NCI-H2196 (cell line): ENCODE data around the gene CLECL1.
A peak's percentile ranks its signal among the peaks of the same experiment; 100 is the strongest.
"Not testable (repeated sequence)": the region's sequence is repeated elsewhere in the genome, so short reads cannot be mapped to it uniquely, and the experiment has no call there.

Source experiments
- DNase-seq: peaks from one replicate; lab custom pipeline; 2025; ENCODE audit not compliant: unreplicated experiment; lab: John Stamatoyannopoulos, UW

The CLECL1 gene

GRCh38 chr12:9721394-9722092 is 11.4 kb downstream of the CLECL1 start:
- no peak for DNase-seq

DNA sequence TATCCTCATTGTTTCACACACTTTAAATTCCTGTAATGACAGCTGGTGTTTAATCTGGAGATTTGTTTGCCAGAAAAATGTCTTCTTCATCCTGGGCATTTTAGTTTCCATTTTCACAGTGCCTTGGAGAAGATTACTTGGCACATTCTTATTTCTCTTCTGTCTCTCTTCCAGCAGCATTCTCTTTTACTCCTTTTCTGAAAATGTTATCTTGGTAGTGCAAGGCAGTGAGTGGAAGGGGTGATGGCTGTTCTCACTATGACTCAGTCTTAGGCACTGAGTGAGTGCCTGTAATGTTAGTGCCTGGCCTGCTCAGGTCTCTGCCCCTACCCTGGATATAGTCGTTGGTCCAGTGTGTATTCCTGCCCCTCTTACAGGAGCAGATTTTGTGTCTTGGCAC is 13.1 kb downstream of the CLECL1 start:
- DNase-seq, result no peak

DNA sequence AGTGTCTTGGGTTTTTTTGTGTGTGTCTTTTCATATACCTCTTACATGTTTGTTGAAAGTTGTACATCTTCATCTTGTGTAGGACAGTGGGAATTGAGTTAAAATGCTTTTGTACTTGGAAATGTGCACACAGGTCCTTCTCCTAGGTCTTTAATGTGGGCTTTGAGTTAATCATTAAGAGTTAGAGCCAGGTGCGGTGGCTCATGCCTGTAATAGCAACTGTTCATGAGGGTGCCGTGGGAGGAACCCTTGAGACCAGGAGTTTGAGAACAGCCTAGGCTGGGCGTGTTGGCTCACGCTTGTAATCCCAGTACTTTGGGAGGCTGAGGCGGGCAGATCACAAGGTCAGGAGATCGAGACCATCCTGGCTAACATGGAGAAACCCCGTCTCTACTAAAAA is 13.9 kb downstream of the CLECL1 start:
- no peak for DNase-seq

- no peak for DNase-seq
Measured at GRCh38 chr12:9717070-9717925, 15.6 kb downstream of the CLECL1 start.

- DNase-seq, result not testable (repeated sequence)
Measured at GRCh38 chr12:9713032-9713558, 19.8 kb downstream of the CLECL1 start.

DNA sequence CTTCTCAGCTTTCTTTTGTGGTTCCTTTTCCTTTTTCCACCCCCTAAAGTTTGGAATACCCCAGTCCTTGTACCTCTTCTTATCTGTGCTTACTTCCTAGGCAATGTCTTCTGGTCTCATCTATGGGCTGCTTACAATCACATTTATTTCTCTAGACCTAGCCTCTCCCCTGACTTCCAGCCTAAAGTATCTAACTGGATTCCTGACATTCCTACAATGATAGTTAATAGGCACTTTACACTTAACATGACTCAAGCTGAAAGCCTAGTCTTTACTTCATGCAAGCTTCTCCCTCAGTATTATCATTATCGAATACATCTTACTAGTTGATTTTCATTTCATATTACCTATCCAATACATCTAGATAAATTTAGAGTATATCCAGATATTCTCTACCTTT is 21.2 kb downstream of the CLECL1 start:
- no peak for DNase-seq

GRCh38 chr12:9710584-9711375 is 22.1 kb downstream of the CLECL1 start:
- no peak for DNase-seq

DNA sequence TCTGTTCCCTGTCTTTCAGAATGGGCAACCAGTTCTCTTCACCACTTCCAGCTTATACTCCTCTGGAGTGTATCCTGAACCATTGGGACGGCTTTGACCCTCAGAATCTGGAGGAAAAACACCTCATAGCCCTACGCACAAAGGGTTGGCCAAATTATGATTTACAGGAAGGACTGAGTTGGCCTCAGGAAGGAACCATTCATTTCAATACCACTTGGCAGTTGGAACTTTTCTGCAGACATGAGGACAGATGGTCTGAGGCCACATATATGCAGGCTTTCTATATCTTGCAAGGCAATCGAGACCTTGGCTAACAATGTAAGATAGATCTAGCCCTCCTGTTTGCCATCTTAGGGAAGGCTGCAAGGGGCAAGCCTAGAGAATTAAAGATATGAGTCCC is 24.0 kb downstream of the CLECL1 start:
- no peak for DNase-seq

GRCh38 chr12:9707864-9708808 is 24.8 kb downstream of the CLECL1 start:
- peak; percentile 7 for DNase-seq

DNA sequence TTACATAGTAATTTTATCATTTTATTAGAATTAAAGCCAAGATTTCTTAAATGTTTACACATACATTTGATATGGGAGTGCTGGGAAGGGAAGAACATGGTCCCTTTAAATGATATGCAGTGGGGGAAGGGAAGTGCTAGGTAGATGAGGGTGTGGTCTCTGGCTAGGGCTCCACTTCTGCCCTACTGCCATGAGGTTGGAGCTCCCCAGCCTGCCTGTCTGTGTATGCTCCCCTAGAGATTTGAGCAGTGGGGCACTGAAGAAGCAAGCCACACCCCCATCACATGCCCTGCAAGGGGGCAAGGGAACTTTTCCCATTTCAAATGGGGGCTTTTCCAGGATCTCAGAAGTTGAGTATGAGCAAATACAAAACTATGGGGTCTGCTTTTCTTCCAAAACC is 25.5 kb downstream of the CLECL1 start:
- no peak for DNase-seq

DNA sequence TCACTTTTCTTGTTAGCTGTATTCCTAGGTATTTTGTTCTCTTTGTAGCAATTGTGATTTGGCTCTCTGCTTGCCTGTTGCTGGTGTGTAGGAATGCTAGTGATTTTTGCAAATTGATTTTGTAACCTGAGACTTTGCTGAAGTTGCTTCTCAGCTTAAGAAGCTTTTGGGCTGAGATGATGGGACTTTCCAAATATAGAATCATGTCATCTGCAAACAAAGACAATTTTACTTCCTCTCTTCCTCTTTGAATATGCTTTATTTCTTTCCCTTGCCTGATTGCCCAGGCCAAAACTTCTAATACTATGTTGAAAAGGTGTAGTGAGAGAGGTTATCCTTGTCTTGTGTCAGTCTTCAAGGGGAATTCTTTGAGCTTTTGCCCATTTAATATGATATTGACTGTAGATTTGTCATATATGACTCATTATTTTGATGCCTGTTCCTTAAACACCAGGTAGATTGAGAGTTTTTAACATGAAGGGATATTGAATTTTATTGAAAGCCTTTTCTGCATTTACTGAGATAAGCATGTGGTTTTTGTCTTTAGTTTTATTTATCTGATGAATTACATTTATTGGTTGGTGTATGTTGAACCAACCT is 26.7 kb downstream of the CLECL1 start:
- no peak for DNase-seq

DNA sequence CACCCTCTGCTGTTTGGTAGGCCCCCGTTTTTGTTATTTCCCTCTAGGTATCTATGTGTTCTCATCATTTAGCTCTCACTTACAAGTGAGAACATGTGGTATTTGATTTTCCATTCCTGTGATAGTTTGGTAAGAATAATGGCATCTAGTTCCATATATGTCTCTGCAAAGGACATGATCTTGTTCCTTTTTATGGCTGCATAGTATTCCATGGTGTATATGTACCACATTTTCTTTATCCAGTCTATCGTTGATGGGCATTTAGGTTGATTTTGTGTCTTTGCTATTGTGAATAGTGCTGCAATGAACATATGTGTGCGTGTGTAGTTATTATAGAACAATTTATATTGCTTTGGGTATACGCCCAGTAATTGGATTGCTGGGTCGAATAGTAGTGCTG is 28.3 kb downstream of the CLECL1 start:
- not testable (repeated sequence) for DNase-seq

DNA sequence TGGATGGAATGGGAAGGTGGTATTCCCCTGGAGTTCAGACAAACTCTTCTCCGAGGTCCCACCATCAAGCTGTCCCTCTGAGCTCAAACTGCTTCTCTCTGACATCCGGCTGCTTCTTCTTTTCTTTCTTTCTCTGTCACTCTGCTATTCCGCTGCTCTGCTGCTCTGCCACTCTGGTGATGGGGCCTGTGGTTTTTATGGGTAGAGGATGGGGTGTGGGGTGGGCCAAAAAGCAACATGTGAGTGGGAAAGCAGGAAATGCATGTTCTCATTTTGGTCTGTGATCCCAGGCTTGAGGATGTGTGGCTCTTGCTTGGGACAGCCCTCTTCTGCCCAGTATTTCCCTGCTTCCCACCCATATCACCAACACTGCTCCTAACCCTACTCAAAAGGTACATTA is 30.6 kb downstream of the CLECL1 start:
- DNase-seq, result no peak

DNA sequence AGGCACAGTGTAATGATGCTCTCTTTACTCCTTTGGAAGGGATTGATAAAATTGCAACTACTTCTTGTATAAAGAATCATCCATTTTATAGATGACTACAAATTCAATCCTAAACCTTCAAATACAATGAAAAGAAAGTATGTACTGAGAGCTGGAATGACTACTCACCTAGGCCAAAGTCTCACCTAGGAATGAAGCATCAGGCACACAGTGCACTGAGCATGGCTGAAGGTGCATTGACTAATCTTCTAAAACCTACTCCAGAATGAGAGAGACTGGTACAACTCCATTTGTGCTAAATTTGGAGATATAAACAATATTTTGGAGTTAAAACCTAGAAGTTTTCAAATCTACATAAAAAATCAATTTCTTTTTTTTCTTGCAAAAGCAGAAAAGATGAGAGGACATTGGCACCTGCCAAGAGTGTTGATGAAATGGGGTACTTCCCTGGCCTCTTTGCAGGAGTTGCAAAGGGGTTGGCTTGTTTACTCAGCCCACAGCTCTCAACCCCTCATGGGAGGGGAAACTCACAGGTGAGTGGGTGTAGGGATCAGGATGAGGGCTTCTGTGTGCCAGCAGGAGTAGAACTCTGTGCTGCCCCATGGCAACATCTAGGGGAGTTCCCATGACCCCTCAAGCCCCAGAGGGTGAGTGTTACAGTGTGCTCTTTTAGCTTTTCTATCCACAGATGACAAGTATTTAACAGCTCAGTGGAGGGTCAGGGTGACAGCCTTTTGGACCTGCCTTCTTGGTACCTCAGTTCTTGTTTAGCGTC is 31.3 kb downstream of the CLECL1 start:
- DNase-seq, result no peak

DNA sequence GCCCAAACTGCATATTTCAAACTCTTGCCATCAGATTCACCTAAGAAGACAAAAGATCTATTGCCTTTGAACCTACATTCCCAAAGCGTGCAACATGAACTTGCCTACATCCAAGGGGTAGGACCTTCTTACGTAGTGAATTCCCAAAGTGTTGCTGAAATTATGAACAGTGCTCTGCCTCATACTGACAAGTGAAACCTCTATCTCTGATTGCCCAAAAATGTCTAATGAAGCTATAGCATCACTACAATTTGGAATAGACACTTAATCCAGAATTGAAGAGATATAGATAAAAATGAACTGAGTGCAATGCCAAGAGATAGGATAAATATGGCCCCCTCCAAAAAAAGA is 32.3 kb downstream of the CLECL1 start:
- DNase-seq, result no peak

GRCh38 chr12:9699898-9700605 is 32.8 kb downstream of the CLECL1 start:
- no peak for DNase-seq

DNA sequence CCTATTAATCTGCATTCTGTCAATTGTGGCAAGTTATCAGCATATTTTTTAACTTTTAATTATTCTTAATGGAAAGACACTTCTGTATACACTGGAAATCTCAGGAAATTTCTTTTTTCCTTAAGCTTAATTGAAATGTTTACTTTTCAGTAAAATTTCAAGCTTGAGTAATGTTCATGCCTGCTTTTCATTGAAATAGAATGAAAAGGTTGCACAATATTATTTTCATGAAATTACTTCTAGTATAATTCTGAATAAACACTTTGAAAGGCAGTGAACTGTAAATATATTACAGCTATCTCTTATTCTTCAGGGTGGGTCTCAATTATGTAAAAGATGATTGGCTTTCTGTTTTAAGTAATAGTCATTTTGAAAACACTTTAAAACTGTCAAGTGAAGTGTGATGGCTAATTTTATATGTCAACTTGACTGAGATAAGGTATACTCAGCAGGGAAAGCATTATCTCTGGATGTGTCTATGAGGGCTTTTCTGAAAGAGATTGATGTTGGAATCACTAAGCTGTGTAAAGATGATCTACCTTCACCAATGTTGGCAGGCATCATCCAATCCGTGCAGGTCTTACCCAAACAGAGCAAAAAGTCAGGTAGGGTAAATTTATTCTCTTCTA is 33.5 kb downstream of the CLECL1 start:
- DNase-seq, result no peak

- no peak for DNase-seq
Measured at GRCh38 chr12:9698681-9699080, 34.2 kb downstream of the CLECL1 start.
